ENCODE data around the gene PODXL.

GRCh38 chr7:131502810-131503508 is 53.5 kb downstream of the PODXL start:
- TF ChIP-seq CTCF (IDR thresholded peaks at IDR 0.05; ENCODE audit: poor library complexity, severe bottlenecking), result no peak
- TF ChIP-seq EZH2 (IDR thresholded peaks at IDR 0.05; ENCODE audit: borderline replicate concordance, insufficient read depth, low read length, poor library complexity, severe bottlenecking), result no peak
- TF ChIP-seq REST (IDR thresholded peaks at IDR 0.05; ENCODE audit: borderline replicate concordance), result no peak
- TF ChIP-seq POLR2AphosphoS5 (IDR thresholded peaks at IDR 0.05), result no peak
- TF ChIP-seq EP300 (conservative IDR thresholded peaks at IDR 0.05; ENCODE audit: poor library complexity, severe bottlenecking), result no peak
- TF ChIP-seq TAF1 (IDR thresholded peaks at IDR 0.05; ENCODE audit: low read depth), result no peak
- TF ChIP-seq RAD21 (conservative IDR thresholded peaks at IDR 0.05), result no peak
- TF ChIP-seq SMC3 (conservative IDR thresholded peaks at IDR 0.05; ENCODE audit: poor library complexity), result no peak
- no peak for TF ChIP-seq MXI1 (conservative IDR thresholded peaks at IDR 0.05; ENCODE audit: poor library complexity, severe bottlenecking)

All from neural cell (in vitro differentiated cells).